ENCODE data around the gene CACNA2D3. TPM values are rescaled to one million over a fixed set of nuclear protein-coding genes. Genes with fewer than 3 reads are reported as not detected.
A peak's percentile ranks its signal among the peaks of the same experiment; 100 is the strongest.

The CACNA2D3 gene
- total RNA-seq, 2 experiments from 2014 or later: not detected

- CTCF ChIA-PET (ENCODE audit: unreplicated experiment): no interaction called here
- no TSS peak for BruUV-seq (replicated peaks)
These were observed 743.0 kb downstream of the CACNA2D3 start for GRCh38 chr3:54865316-54865715.

DNA sequence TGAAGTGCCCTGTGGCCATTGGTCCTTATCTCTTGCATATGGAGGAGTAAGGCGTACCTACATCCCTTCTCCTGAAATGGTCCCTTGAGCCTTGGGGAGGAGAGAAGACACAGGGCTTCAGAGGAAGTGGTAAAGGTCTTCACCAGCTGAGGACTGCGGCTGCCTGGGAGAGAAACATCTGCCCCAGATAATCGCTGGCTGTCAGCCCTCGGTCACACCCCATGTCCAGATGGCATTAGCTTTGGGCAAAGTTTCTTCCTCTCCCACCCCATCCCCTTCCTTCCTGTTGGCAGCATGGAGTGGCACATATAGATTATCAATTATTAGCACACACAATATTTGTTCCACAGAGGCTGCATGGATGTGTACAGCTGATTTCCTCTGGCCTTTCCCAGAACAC, 743.9 kb downstream of the CACNA2D3 start:
- ChIA-PET CTCF (ENCODE audit: unreplicated experiment) (no interaction called here), POLR2A (no interaction called here)
- no peak overlapping the region for H3K4me3 ChIP-seq (ENCODE audit: low read depth, low read length, poor library complexity, severe bottlenecking)
- no peaks in the 10 kb centered on the region for H3K4me1 ChIP-seq (ENCODE audit: insufficient read depth, low read length, poor library complexity, severe bottlenecking)
- no peaks in the 10 kb centered on the region for H4K20me1 ChIP-seq (ENCODE audit: insufficient read depth, low read length)
- H3K36me3 ChIP-seq (ENCODE audit: insufficient read depth, low read length): no peaks in the 10 kb centered on the region
- intact Hi-C loops (cut with micrococcal nuclease; ENCODE audit: unreplicated experiment): no loop called here
- H3K27ac ChIP-seq (ENCODE audit: low read depth, low read length, poor library complexity, severe bottlenecking): no peak overlapping the region
- H3K4me2 ChIP-seq (ENCODE audit: low read length): no peak overlapping the region
- no peak for DNase-seq (ENCODE audit: low spot score)
- no peaks in the 10 kb centered on the region for H3K9me3 ChIP-seq (ENCODE audit: low read length)
- BruUV-seq (replicated peaks): no TSS peak
- no peak overlapping the region for H2AFZ ChIP-seq (ENCODE audit: low read length)
- no peaks in the 10 kb centered on the region for H3K9me2 ChIP-seq (ENCODE audit: insufficient read depth, low read length)
- no peaks in the 10 kb centered on the region for H3K79me2 ChIP-seq (ENCODE audit: insufficient read depth, low read depth, low read length)
- TF ChIP-seq, protein P1, sequence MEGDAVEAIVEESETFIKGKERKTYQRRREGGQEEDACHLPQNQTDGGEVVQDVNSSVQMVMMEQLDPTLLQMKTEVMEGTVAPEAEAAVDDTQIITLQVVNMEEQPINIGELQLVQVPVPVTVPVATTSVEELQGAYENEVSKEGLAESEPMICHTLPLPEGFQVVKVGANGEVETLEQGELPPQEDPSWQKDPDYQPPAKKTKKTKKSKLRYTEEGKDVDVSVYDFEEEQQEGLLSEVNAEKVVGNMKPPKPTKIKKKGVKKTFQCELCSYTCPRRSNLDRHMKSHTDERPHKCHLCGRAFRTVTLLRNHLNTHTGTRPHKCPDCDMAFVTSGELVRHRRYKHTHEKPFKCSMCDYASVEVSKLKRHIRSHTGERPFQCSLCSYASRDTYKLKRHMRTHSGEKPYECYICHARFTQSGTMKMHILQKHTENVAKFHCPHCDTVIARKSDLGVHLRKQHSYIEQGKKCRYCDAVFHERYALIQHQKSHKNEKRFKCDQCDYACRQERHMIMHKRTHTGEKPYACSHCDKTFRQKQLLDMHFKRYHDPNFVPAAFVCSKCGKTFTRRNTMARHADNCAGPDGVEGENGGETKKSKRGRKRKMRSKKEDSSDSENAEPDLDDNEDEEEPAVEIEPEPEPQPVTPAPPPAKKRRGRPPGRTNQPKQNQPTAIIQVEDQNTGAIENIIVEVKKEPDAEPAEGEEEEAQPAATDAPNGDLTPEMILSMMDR (conservative IDR thresholded peaks at IDR 0.05; ENCODE audit: low read length): no peak
- TF ChIP-seq EZH2phosphoT487 (IDR thresholded peaks at IDR 0.05; ENCODE audit: borderline replicate concordance, low read depth, low read length): no peak

More at GRCh38 chr3:54865316-54865715, 743.0 kb downstream of the CACNA2D3 start:
- H4K20me1 ChIP-seq (ENCODE audit: insufficient read depth, low read length): no peaks in the 10 kb centered on the region
- no peak for DNase-seq (ENCODE audit: low spot score)
- no peaks in the 10 kb centered on the region for H3K9me3 ChIP-seq (ENCODE audit: low read length)
- intact Hi-C loops (cut with micrococcal nuclease; ENCODE audit: unreplicated experiment): no loop called here
- H3K9me2 ChIP-seq (ENCODE audit: insufficient read depth, low read length): no peaks in the 10 kb centered on the region
- H3K4me3 ChIP-seq (ENCODE audit: low read depth, low read length, poor library complexity, severe bottlenecking): no peak overlapping the region
- H3K27ac ChIP-seq (ENCODE audit: low read depth, low read length, poor library complexity, severe bottlenecking): no peak overlapping the region
- no peak overlapping the region for H3K4me2 ChIP-seq (ENCODE audit: low read length)
- H3K36me3 ChIP-seq (ENCODE audit: insufficient read depth, low read length): no peaks in the 10 kb centered on the region
- no peaks in the 10 kb centered on the region for H3K79me2 ChIP-seq (ENCODE audit: insufficient read depth, low read depth, low read length)
- H3K4me1 ChIP-seq (ENCODE audit: insufficient read depth, low read length, poor library complexity, severe bottlenecking): no peaks in the 10 kb centered on the region
- TF ChIP-seq EZH2phosphoT487 (IDR thresholded peaks at IDR 0.05; ENCODE audit: borderline replicate concordance, low read depth, low read length): no peak
- TF ChIP-seq, protein P1 (conservative IDR thresholded peaks at IDR 0.05; ENCODE audit: low read length): no peak
- POLR2A ChIA-PET: no interaction called here
- H2AFZ ChIP-seq (ENCODE audit: low read length): no peak overlapping the region

DNA sequence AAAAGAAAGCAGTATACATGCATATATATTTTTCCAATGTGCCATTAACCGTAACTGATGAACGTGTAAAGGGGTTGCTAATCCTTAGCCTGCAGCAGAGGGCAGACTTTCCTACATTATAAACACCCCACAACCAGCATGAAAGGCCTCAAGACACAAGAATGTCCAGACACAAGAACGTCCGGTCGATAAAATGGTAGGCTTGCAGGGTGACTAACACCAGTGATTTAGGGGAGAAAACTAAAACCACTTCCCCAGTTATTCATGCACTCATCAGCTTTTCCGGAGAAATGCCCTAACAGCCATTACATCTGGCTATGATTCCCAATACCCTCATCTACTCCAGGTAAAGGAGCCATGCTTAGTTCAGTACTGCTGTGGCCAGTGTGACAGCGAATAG, 748.1 kb downstream of the CACNA2D3 start:
- DNase-seq (ENCODE audit: low spot score): peak; percentile 10
- no peak for TF ChIP-seq EZH2phosphoT487 (IDR thresholded peaks at IDR 0.05; ENCODE audit: borderline replicate concordance, low read depth, low read length)
- TF ChIP-seq, protein P1 (conservative IDR thresholded peaks at IDR 0.05; ENCODE audit: low read length): peak; percentile 59
- Histone ChIP-seq H2AFZ (ENCODE audit: low read length) (no peak overlapping the region), H4K20me1 (ENCODE audit: insufficient read depth, low read length) (no peaks in the 10 kb centered on the region), H3K4me2 (ENCODE audit: low read length) (no peak overlapping the region), H3K9me2 (ENCODE audit: insufficient read depth, low read length) (no peaks in the 10 kb centered on the region), H3K4me1 (ENCODE audit: insufficient read depth, low read length, poor library complexity, severe bottlenecking) (no peaks in the 10 kb centered on the region), H3K27ac (ENCODE audit: low read depth, low read length, poor library complexity, severe bottlenecking) (no peak overlapping the region), H3K4me3 (ENCODE audit: low read depth, low read length, poor library complexity, severe bottlenecking) (no peak overlapping the region), H3K79me2 (ENCODE audit: insufficient read depth, low read depth, low read length) (no peaks in the 10 kb centered on the region), H3K9me3 (ENCODE audit: low read length) (no peaks in the 10 kb centered on the region), H3K36me3 (ENCODE audit: insufficient read depth, low read length) (no peaks in the 10 kb centered on the region)
- CTCF ChIA-PET (ENCODE audit: unreplicated experiment): no interaction called here
- intact Hi-C loops (cut with micrococcal nuclease; ENCODE audit: unreplicated experiment): no loop called here
- POLR2A ChIA-PET: no interaction called here
- BruUV-seq (replicated peaks): no TSS peak
